ENCODE results near the gene ATP11A.

ATP11A gene

DNA sequence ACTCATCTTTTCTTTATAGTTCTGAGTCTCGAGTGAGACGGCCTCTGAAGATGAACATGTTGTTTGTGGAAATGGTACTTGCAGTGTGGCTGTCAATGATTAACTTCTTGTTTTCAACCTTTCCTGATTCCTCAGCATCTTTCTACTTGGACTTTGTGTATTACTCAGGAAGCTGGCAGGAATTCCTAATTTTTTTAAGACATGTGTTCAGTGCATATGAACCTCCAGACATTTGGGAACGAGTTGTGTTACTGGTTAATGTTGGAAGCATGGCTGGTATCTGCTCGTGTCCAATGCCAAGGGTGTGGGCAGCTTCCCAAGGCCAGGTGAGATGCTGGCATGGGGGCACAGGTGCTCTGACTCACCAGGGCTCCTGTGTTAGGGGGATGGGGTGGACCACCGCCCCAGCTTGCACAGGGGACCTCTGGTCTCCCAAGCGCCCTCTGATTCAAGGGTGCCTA, 218.1 kb downstream of the ATP11A start:
- no peak for DNase-seq (ENCODE audit: low read depth)

DNA sequence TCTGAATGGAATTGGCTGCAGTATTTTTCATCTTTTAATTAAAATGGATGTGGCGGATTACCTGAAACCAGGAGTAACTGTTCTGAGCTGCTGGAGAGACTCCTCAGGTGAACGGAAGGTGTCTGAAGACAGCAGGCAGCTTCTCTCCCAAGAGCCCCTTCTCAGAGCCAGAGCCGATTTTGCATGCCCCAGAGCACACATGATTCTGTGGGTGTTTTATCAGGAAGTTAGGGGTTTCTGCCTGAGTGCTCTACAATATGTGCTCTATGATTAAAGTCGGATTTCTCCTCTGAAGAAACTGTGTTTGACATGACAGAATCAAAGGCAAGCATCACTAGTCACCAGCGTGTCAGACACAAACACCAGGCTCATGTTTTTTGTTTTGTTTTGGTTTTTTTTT, 218.5 kb downstream of the ATP11A start:
- no peak for DNase-seq (ENCODE audit: low read depth)

DNA sequence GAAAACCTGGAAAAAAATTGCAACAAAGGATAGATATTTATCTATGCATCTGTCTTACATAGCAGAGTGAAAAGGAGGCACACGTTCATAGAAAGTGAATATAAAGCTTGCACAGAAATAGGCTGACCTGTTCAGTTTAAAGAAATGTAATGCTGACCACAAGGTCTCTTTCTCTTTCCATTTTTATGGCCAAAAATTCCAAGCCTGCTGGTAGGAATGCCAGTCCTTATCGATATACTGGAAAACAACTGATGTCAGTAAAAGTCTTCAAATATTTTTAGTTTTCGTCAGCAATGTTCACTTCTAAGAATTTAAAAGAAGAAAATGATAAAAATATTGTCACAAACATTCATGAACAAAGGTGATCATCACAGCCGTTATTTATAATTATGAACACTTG, 220.2 kb downstream of the ATP11A start:
- DNase-seq (ENCODE audit: low read depth), result peak; percentile 31

GRCh38 chr13:112910616-112911280, 220.9 kb downstream of the ATP11A start:
- DNase-seq (ENCODE audit: low read depth), result no peak

GRCh38 chr13:112911285-112911701, 221.5 kb downstream of the ATP11A start:
- DNase-seq (ENCODE audit: low read depth), result no peak

DNA sequence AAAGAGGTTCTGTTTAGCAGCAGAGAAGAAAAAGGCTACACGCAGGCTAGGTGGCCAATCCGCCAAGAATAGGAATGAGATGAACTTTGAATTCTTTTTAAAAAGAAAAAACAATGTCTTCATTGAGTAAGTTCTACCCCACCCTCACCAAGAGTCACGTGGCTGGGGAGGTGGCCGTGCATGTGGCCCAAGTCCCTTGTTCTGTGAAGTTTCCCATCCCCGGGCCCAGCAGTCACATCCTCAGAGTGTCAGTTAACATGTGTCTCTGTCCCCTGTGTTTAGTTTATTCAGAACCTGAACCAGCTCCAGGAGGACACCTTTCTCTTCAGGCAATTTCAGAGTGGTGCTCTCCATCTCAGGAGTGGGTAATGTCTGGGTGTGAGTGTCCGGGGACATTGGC, 222.0 kb downstream of the ATP11A start:
- no peak for DNase-seq (ENCODE audit: low read depth)

DNA sequence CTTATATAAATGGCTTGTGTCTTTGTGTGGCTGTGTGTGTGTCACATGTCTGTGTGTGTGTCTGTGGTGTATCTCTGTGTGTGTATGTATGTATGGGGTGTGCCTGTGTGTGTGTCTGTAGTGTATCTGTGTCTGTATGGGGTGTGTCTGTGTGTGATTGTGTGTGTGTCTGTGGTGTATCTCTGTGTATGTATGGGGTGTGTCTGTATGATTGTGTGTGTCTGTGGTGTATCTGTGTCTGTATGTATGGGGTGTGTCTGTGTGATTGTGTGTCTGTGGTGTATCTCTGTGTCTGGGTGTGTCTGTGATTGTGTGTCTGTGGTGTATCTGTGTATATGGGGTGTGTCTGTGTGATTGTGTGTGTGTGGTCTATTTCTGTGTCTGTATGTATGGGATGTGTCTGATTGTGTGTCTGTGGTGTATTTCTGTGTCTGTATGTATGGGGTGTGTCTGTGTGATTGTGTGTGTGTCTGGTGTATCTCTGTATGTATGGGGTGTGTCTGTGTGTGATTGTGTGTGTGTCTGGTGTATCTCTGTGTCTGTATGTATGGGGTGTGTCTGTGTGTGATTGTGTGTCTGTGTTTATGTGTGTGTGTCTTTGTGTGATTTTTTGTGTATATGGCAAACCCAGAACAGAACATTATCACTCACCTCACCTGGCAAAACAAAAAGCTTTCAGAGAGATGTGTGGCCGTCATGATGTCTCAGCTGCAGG, 223.0 kb downstream of the ATP11A start:
- no peak for DNase-seq (ENCODE audit: low read depth)

DNA sequence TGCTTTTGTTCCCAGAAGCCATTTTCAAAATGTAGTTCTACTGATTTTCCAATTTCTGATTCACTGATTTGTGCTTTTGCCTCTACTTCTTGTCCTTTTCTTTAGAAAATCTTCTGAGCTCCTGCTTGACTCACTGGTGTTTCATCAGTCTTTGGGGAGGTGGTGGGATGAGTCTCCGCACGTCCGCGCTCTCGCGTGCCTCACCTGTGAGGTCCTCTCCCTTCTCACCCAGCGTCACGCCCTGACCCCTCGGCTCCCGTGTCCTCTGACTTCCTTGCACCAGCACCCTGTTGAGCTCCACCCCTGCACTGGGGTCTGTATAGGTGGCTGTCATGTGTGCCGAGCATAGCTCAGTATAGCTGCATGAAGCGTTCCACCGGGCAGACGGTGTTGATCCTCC, 226.5 kb downstream of the ATP11A start:
- DNase-seq (ENCODE audit: low read depth), result no peak

DNA sequence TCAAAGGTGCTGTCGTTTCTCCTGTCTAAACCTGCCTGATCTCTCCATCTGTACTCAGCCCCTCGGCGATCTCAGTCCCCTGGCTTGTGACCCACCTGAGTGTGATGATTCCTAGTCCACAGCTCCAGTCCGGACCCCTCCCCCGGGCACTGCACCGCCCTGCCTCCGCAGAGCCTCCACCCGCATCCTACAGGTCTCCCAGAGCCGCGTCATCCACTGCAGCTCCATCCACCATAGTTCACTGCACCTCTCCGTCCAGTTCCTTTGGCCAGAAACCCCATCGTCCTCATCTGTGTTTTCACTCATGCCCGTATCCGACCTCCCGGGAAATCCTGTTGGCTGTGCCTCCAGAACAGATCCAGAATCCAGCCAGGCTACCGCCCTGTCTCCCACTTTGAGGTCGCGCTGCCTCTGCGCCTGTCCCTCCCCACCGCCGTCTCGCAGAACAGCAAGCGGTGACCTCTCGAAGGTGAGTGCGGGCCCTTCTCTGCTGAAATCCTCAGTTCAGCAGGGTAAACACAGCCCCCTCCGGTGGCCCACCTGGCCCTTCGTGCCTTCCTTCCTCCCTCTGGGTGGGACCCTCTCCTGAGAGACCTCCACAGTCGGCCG, 227.3 kb downstream of the ATP11A start:
- no peak for DNase-seq (ENCODE audit: low read depth)

- no peak for DNase-seq (ENCODE audit: low read depth)
Observed at GRCh38 chr13:112917737-112918136, 227.9 kb downstream of the ATP11A start.

- no peak for DNase-seq (ENCODE audit: low read depth)
Observed at GRCh38 chr13:112918266-112918665, 228.4 kb downstream of the ATP11A start.

GRCh38 chr13:112918746-112919145, 228.9 kb downstream of the ATP11A start:
- no peak for DNase-seq (ENCODE audit: low read depth)

DNA sequence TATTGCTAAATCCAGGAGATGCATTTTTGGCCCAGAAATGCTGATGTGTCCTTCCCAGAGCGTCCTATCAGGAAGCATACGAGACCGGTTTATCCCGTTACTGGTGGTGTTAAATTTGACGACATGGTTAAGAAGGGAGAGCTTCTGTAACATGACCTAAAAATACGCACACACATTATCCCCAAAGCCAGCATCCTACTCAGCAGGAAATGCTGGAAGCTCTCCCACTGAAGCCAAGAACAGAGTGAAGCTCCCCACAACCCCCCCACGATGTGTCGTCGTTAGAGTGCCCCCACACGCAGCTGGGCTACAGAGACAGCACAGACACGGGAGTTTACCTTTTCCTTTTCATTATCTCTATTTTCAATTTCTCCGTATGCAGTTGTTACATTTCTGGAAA, 234.1 kb downstream of the ATP11A start:
- no peak for DNase-seq (ENCODE audit: low read depth)

- no peak for DNase-seq (ENCODE audit: low read depth)
Observed at GRCh38 chr13:112924365-112924764, 234.5 kb downstream of the ATP11A start.

GRCh38 chr13:112926003-112926402, 236.2 kb downstream of the ATP11A start:
- no peak for DNase-seq (ENCODE audit: low read depth)

DNA sequence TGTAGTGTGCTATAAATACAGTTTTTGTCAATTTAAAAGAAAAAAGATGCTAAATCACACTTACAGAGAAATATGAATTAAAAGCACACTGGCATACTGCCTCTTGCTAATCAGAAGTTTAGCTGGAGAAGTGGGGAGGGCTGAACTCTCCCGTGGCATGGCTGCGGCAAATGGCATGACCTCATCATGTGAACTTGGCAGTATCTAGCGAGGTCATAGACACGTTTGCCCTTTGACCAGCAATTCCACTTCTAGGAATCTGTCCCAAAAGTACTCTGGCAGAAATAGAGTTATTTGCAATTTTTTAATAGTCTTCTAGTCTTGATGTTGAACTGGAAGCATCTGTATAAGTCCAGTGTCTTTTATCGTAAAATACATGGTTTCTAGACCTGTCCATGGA, 237.2 kb downstream of the ATP11A start:
- DNase-seq (ENCODE audit: low read depth), result no peak

DNA sequence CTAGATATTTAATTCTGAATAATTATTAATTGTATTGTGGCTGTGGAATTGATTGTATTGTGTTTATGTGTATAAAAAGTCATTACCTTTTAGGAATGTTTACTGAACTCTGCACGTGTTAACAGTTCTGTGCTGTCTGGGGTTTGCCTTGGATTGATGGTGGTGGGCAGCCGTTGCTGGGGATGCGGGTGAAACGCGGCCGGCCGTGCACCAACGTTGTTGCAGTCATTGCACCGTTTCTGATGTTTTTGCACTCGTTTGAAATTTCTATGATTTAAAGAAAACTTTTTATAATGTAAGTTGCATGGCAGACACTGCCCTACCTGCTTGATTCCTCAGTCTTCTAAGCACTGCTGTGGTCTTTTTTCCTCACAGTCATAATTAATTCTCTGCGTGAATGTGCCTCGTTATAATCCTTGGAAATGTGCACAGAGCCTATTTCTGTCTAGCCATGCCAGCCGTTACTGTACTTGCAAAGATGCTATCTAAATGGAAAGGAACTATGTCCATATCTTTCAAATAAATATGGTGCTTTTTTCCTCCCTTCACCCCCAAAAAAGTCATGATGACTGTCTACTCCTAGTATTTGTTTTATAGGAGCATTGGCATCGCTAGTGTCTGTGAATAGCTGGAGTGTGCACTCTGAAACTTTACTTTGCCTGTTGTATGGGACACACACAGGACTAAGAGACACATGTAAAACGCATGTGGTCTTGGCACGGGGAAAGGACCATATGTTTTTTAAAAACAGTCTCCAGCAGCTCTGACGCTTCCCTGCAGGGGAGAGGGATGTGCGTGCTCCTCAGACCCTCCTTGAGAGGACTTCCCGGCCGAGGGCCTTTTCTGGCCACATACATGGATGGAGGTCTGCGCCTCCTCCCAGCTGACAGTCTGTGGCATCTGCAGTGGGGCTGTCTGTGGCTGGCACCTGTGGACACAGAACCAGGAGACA, 238.5 kb downstream of the ATP11A start:
- no peak for DNase-seq (ENCODE audit: low read depth)

DNA sequence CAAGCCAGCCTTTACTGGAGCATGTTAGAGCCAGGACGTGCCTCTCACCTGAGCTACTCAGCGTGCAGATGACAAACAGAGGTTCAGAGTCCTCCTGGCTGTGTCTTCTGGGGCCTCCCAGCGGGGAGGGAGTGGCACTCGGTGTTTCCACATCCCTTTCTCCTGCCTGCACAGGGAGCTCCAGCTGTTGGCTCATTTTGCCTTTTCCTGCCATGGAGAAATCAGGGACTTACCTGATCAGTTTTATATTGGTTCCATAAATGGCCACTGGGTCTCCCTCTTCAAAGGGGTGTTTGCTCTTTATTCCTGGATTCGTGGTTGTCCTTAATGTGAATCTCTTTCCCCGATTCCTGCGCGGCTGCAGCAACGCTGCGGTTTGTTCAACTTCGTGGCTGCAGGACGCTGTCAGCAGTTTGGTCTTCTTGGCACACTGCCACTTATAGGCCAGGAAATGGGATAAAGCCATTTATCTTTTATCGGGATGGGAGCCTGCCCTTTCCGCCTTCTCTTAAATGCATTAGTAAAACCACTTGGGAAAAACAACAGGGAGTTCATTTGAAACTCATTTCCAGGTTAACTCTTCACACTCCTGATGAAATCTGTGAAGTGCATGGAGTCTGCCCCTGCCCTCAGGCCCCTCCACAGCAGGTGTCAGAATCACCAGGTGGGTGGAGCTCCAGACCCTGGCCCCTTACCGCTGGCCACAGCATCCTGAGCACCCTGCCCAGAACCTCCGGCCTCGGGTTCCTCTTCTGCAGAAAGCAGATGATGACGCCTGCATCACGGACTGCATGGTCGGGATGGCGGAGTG, 239.3 kb downstream of the ATP11A start:
- DNase-seq (ENCODE audit: low read depth), result peak; percentile 48

GRCh38 chr13:112929783-112930055, 239.9 kb downstream of the ATP11A start:
- DNase-seq (ENCODE audit: low read depth), result no peak

DNA sequence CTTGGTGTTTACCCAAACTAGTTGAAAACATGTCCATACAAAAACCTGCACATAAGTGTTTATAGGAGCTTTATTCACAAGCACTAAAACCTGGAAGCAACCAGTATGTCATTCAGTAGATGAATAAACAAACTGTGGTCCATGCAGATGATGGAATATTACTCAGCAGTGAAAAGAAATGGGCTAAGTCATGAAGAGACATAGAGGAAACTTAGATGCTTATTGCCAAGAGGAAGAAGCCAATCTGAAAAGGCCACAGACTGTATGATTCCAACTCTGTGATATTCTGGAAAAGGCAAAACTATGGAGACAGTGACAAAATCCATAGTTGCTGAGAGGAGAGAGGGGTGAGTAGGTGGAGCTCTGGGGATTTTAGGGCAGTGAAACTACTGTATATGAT, 240.4 kb downstream of the ATP11A start:
- no peak for DNase-seq (ENCODE audit: low read depth)
